HL-60 (cell line): ENCODE results near the gene TRIM28.

ENCODE experiments used
- DNase-seq, 2 experiments: peaks; one replicate each; pipeline ENCODE4 v3.0.0-alpha.2; 2010 to 2020; ENCODE audit warnings: low read depth in 1 of 2, low spot score in 1 of 2
- H3K27ac ChIP-seq: fragments of 250-450 bp; sonication (Bioruptor Pico); replicated peaks from 2 replicates; pipeline ENCODE4 v1.5.1; 2020; ENCODE audit warnings: mild to moderate bottlenecking, moderate library complexity
- H3K27me3 ChIP-seq: fragments of 250-450 bp; sonication (Bioruptor Pico); 2 replicates; pipeline ENCODE4 v1.5.1; 2021; ENCODE audit warnings: mild to moderate bottlenecking, moderate library complexity; ENCODE audit not compliant: insufficient read depth, poor library complexity, severe bottlenecking
- H3K4me3 ChIP-seq: replicated peaks from 2 replicates; pipeline ENCODE4 v1.5.1; 2011; ENCODE audit warnings: mild to moderate bottlenecking, control low read depth, low read length; ENCODE audit not compliant: insufficient read depth
- CTCF ChIP-seq: IDR thresholded peaks from one replicate; pipeline ENCODE4 v1.5.1; 2011; ENCODE audit warnings: low read length, control low read depth, inconsistent platforms; ENCODE audit not compliant: insufficient read depth
- GABPA ChIP-seq: IDR thresholded peaks from 2 replicates; pipeline ENCODE4 v1.6.1; 2012; ENCODE audit warnings: low read depth
- POLR2AphosphoS5 ChIP-seq: IDR thresholded peaks from 2 replicates; pipeline ENCODE4 v1.6.1; 2012; ENCODE audit warnings: low read depth
- REST ChIP-seq: IDR thresholded peaks from 2 replicates; pipeline ENCODE4 v1.6.1; 2012; ENCODE audit warnings: low read depth; ENCODE audit not compliant: insufficient replicate concordance
- SPI1 ChIP-seq: IDR thresholded peaks from 2 replicates; pipeline ENCODE4 v1.6.1; 2012; ENCODE audit warnings: low read depth, mild to moderate bottlenecking, borderline replicate concordance

Gene TRIM28

GRCh38 chr19:58554494-58555368 lies 10.9 kb downstream of the TRIM28 start, which contains the start of gene CHMP2A:
Gene CHMP2A, minus strand, starts transcription at chr19:58555105. Its CDS starts 893 bp downstream, at chr19:58554212.
- Histone ChIP-seq H3K27me3 (no peaks in the 10 kb centered on the region), H3K27ac (peak within 1 kb of the TSS; percentile 90), H3K4me3 (peak within 1 kb of the TSS; percentile 74)
- DNase-seq: peak; percentile 92 to 98
- TF ChIP-seq SPI1 (no peak), REST (no peak), CTCF (no peak), POLR2AphosphoS5 (peak; percentile 96), GABPA (peak; percentile 98)

- Histone ChIP-seq H3K27ac (peak overlapping the region; percentile 75), H3K4me3 (peak overlapping the region; percentile 74), H3K27me3 (no peaks in the 10 kb centered on the region)
- no peak for TF ChIP-seq REST
- no peak for TF ChIP-seq GABPA
- DNase-seq: no peak
Observed at GRCh38 chr19:58555369-58555885, 11.6 kb downstream of the TRIM28 start.

- no peak overlapping the region for H3K4me3 ChIP-seq
- H3K27ac ChIP-seq: peak overlapping the region; percentile 90
- H3K27me3 ChIP-seq: no peaks in the 10 kb centered on the region
- DNase-seq: no peak
- TF ChIP-seq REST (no peak), GABPA (no peak), SPI1 (no peak), CTCF (no peak), POLR2AphosphoS5 (no peak)
Observed at GRCh38 chr19:58555920-58556621, 12.2 kb downstream of the TRIM28 start.
